ENCODE results near the gene MCRIP2.
A peak's percentile ranks its signal among the peaks of the same experiment; 100 is the strongest.

Gene MCRIP2

DNA sequence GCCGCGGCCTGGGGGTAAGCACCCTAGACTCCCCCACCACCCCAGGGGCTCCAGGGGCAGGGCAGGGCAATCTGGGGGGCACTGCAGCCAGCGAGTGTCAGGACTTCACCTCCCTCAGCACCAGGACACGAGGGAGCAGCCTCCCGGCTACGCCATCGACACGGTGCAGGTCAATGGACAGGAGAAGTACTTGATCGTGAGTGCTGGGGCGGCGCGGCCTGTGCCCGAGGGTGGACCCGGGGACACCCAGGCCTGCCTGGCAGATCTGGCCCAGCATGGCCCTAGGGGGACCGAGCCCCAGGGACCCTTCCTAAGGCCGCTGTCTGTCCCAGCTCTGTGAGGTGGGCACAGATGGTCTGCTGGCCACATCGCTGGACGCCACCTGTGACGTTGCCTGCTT lies 30.7 kb downstream of the MCRIP2 start:
- DNase-seq: no peak

DNA sequence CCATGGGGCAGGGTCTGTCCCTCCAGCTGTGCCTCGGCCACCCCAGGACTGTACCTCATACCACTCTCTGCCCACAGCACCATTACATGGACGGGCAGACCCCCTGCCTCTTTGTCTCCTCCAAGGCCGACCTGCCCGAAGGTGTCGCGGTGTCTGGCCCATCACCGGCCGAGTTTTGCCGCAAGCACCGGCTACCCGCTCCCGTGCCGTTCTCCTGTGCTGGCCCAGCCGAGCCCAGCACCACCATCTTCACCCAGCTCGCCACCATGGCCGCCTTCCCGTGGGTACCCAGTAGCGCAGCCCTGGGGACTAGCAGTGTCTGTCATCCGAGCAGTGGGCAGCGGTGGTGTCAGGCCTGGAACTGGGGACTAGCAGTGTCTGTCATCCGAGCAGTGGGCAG lies 31.2 kb downstream of the MCRIP2 start:
- DNase-seq: no peak

GRCh38 chr16:673399-673991 lies 31.9 kb downstream of the MCRIP2 start:
- no peak for DNase-seq

- DNase-seq: no peak
These were observed 32.7 kb downstream of the MCRIP2 start for GRCh38 chr16:674214-674881.

- no peak for DNase-seq
These were observed 33.6 kb downstream of the MCRIP2 start, which contains the start of gene RHBDL1 for GRCh38 chr16:674968-675883. RHBDL1 (plus strand) TSS chr16:675671; CDS start chr16:675791, 120 bp downstream.

GRCh38 chr16:675884-676564 lies 34.4 kb downstream of the MCRIP2 start:
- DNase-seq: no peak

GRCh38 chr16:676565-676902 lies 34.9 kb downstream of the MCRIP2 start:
- DNase-seq: no peak

GRCh38 chr16:676913-677312 lies 35.3 kb downstream of the MCRIP2 start:
- DNase-seq: no peak

DNA sequence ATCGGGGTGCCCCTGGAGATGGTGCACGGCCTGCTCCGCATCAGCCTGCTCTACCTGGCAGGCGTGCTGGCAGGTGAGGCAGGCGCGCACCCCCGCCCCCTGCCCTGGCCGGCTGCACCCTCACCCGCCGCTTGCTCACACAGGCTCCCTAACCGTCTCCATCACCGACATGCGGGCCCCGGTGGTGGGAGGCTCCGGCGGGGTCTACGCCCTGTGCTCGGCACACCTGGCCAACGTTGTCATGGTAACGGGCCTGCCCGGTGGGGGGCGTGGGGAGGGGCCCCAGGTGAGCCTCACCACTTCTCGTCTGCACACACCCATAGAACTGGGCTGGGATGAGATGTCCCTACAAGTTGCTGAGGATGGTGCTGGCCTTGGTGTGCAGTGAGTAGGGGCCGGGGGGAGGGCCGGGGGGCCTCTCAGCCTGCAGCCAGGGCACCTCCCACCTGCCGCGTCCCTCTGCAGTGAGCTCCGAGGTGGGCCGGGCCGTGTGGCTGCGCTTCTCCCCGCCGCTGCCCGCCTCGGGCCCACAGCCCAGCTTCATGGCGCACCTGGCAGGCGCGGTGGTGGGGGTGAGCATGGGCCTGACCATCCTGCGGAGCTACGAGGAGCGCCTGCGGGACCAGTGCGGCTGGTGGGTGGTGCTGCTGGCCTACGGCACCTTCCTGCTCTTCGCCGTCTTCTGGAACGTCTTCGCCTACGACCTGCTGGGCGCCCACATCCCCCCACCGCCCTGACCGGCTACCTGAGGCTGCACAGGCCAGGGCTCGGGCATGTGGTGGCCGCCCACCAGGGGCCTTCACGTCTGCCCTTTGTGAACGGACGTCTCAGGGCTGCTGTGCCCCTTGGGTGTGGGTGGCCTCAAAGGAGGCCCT lies 35.9 kb downstream of the MCRIP2 start:
- peak; percentile 58 for DNase-seq

DNA sequence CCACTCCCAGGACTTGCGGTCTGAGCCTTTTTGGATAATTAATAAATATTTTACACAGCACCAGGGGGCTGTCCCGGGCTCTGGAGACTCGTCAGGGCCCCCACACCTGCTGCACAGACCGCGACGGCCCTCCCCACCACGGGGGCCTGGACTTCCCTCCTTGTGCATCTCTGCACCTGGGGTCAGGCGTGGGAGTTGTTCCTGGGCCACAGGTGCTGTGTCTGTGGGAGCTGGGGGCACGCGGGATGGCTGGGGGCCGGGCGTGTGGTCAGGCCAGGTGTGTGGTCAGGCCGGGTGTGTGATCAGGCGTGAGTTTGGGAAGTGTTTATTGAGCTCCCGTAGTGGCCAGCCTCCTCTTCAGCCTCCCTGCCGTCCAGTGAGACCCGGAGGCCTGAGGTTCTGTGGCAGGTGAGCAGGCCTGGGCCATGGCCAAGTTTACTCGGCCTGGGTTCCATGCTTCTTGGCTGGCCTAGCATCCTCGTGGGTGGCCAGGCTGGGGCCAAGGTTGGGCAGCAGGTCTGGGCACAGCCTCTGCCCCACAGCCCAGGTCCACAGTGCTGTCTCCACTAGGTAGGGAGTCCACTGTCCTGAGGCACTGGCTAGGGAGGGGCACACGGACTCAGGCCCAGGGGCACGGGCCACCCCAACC lies 36.7 kb downstream of the MCRIP2 start:
- DNase-seq: no peak

GRCh38 chr16:678858-679813 lies 37.5 kb downstream of the MCRIP2 start:
- DNase-seq: peak; percentile 60

- peak; percentile 71 for DNase-seq
These were observed 38.4 kb downstream of the MCRIP2 start, which contains the start of gene STUB1 for GRCh38 chr16:679814-680624. STUB1 (plus strand) TSS chr16:680410; CDS start chr16:680526, 116 bp downstream.

DNA sequence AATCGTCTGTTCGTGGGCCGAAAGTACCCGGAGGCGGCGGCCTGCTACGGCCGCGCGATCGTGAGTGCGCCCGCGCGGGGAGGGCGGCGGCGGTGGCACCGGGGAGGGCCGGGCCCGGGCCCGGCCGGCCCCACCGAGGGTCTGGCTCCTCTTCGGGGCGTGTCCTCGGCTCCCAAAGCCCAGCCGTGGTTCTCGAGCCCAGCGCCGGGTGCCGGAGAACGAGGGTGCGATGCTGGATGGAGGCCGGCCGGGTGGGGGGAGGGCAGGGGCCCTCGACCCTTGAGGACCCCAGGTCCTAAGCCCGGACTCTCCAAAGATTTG lies 39.0 kb downstream of the MCRIP2 start:
- DNase-seq: no peak

DNA sequence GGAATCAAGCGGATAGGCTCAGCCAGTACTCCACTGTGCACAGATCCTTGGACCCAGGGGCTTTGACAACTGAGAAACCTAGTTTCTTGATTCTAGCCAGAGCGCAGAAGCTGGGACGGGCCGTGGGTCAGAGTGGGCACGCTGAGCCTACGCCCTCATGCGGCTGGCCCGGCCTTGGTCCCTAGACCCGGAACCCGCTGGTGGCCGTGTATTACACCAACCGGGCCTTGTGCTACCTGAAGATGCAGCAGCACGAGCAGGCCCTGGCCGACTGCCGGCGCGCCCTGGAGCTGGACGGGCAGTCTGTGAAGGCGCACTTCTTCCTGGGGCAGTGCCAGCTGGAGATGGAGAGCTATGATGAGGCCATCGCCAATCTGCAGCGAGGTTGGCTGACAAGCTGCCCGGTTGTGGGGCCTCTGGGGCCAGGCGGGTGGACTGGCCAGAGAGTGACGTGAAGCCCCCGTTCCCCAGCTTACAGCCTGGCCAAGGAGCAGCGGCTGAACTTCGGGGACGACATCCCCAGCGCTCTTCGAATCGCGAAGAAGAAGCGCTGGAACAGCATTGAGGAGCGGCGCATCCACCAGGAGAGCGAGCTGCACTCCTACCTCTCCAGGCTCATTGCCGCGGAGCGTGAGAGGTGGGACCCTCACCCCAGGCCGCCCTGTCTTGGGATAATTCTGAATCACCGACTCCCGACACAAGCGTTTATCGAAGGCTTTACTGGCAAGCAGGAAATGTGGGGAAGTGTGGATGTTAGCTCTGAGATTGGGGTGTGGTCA lies 39.5 kb downstream of the MCRIP2 start:
- no peak for DNase-seq

DNA sequence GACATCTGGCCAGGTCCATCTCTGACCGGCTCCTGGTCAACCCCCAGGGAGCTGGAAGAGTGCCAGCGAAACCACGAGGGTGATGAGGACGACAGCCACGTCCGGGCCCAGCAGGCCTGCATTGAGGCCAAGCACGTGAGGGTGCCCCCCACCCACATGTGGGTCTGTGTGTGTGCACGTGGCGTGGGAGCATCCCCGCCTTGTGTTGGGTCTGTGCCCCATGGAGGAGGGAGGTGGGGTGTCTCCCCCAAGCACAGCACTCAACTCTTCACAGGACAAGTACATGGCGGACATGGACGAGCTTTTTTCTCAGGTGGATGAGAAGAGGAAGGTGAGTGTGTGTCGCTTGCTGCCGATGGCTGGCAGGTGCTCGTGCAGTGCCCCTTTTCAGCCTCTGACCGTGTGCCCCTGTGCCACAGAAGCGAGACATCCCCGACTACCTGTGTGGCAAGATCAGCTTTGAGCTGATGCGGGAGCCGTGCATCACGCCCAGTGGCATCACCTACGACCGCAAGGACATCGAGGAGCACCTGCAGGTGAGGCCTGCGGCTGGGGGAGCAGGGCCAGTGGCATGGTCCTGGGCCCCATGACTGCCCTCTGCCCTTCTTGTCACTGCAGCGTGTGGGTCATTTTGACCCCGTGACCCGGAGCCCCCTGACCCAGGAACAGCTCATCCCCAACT lies 40.3 kb downstream of the MCRIP2 start:
- no peak for DNase-seq

DNA sequence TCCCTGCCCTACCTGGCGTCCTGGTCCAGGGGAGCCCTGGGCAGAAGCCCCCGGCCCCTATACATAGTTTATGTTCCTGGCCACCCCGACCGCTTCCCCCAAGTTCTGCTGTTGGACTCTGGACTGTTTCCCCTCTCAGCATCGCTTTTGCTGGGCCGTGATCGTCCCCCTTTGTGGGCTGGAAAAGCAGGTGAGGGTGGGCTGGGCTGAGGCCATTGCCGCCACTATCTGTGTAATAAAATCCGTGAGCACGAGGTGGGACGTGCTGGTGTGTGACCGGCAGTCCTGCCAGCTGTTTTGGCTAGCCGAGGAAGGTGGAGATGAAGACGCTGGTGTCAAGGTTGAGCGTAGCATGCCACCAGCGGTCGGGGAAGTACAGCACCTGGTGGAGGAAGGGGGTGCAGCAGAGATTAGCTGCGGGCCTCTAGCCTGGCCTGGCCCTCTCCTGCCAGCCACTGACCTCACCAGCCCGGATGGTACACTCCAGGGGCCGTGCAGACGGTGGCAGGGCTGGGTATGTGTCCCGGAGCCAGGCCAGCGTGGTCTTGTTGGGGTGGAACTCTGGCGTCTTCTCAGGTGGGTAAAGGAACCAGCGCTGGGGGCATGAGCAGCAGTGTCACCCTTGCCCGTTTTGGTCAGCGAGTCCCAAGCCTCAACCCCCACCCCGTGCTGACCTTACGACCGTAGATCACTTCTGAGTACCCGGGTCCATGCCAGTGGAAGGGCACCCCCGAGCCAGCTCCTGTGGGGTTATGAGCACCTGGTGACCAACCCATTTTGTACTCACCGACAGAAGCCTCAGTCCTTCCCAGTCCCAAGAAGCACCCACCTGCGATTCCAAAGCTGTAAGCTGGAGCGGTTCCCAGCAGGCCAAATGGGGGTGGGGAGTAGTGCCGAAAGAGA lies 41.1 kb downstream of the MCRIP2 start:
- no peak for DNase-seq
